H9 (cell line): ENCODE measurements around the gene AP1G2. TPM values are rescaled to one million over a fixed set of nuclear protein-coding genes. Genes with fewer than 3 reads are reported as not detected.

ENCODE experiments used
- DNase-seq: peaks from one replicate; pipeline ENCODE4 v3.0.0-alpha.2; 2017
- H2AFZ ChIP-seq: one replicate; pipeline ENCODE4 v1.6.1; 2013; ENCODE audit warnings: mild to moderate bottlenecking, low read length, control low read depth, moderate library complexity
- H2AK5ac ChIP-seq: 2 replicates; pipeline ENCODE4 v1.6.1; 2013; ENCODE audit warnings: low read length, control low read depth, mixed read lengths; ENCODE audit not compliant: insufficient read length
- H2BK120ac ChIP-seq: one replicate; pipeline ENCODE4 v1.6.1; 2013; ENCODE audit warnings: low read depth, mild to moderate bottlenecking, low read length, control low read depth, inconsistent platforms; ENCODE audit not compliant: poor library complexity, severe bottlenecking
- H2BK12ac ChIP-seq: 2 replicates; pipeline ENCODE4 v1.6.1; 2013; ENCODE audit warnings: low read length, control low read depth, mixed read lengths, low read depth; ENCODE audit not compliant: insufficient read length
- H2BK15ac ChIP-seq: 2 replicates; pipeline ENCODE4 v1.6.1; 2013; ENCODE audit warnings: low read depth, low read length, control low read depth
- H2BK20ac ChIP-seq: one replicate; pipeline ENCODE4 v1.6.1; 2013; ENCODE audit warnings: low read depth, mild to moderate bottlenecking, low read length, control low read depth, inconsistent platforms; ENCODE audit not compliant: poor library complexity, severe bottlenecking
- H2BK5ac ChIP-seq: 2 replicates; pipeline ENCODE4 v1.6.1; 2013; ENCODE audit warnings: low read length, control low read depth, mixed read lengths; ENCODE audit not compliant: insufficient read length
- H3K14ac ChIP-seq: 2 replicates; pipeline ENCODE4 v1.6.1; 2013; ENCODE audit warnings: low read length, control low read depth; ENCODE audit not compliant: insufficient read depth
- H3K18ac ChIP-seq: 2 replicates; pipeline ENCODE4 v1.6.1; 2013; ENCODE audit warnings: low read depth, mild to moderate bottlenecking, mixed read lengths, low read length, control low read depth; ENCODE audit not compliant: insufficient read length
- H3K23ac ChIP-seq: 2 replicates; pipeline ENCODE4 v1.6.1; 2013; ENCODE audit warnings: low read length, control low read depth, mixed read lengths, low read depth; ENCODE audit not compliant: insufficient read length
- H3K23me2 ChIP-seq: 2 replicates; pipeline ENCODE4 v1.6.1; 2013; ENCODE audit warnings: low read depth, mild to moderate bottlenecking, mixed read lengths, low read length, control low read depth; ENCODE audit not compliant: insufficient read length, poor library complexity, severe bottlenecking
- H3K27ac ChIP-seq: 2 replicates; pipeline ENCODE4 v1.5.1; 2013; ENCODE audit warnings: low read length, control low read depth, mixed read lengths, low read depth; ENCODE audit not compliant: insufficient read length
- H3K27me3 ChIP-seq: 2 replicates; pipeline ENCODE4 v1.6.1; 2013; ENCODE audit warnings: low read length, control low read depth, inconsistent platforms; ENCODE audit not compliant: insufficient read depth
- H3K4ac ChIP-seq: 2 replicates; pipeline ENCODE4 v1.6.1; 2013; ENCODE audit warnings: low read depth, mild to moderate bottlenecking, control low read depth, inconsistent platforms, low read length, moderate library complexity
- H3K4me1 ChIP-seq: 2 replicates; pipeline ENCODE4 v1.6.1; 2013; ENCODE audit warnings: low read length, control low read depth, inconsistent platforms; ENCODE audit not compliant: insufficient read depth
- H3K4me2 ChIP-seq: 2 replicates; pipeline ENCODE4 v1.6.1; 2013; ENCODE audit warnings: low read length, control low read depth, mixed read lengths; ENCODE audit not compliant: insufficient read length, insufficient read depth
- H3K56ac ChIP-seq: 2 replicates; pipeline ENCODE4 v1.6.1; 2013; ENCODE audit warnings: low read depth, mild to moderate bottlenecking, mixed read lengths, low read length, control low read depth; ENCODE audit not compliant: insufficient read length
- H3K79me1 ChIP-seq: 2 replicates; pipeline ENCODE4 v1.6.1; 2013; ENCODE audit warnings: low read depth, mild to moderate bottlenecking, moderate library complexity, low read length, control low read depth, inconsistent platforms; ENCODE audit not compliant: insufficient read depth, poor library complexity, severe bottlenecking
- H3K79me2 ChIP-seq: 2 replicates; pipeline ENCODE4 v1.6.1; 2013; ENCODE audit warnings: low read length, control low read depth, inconsistent platforms; ENCODE audit not compliant: insufficient read depth
- H3K9ac ChIP-seq: 2 replicates; pipeline ENCODE4 v1.6.1; 2013; ENCODE audit warnings: low read length, control low read depth, mixed read lengths; ENCODE audit not compliant: insufficient read length; ENCODE audit errors: extremely low read depth
- H3K9me3 ChIP-seq: one replicate; pipeline ENCODE4 v1.6.1; 2013; ENCODE audit warnings: low read depth, low read length, inconsistent platforms; ENCODE audit not compliant: control insufficient read depth
- H3T11ph ChIP-seq: one replicate; pipeline ENCODE4 v1.6.1; 2013; ENCODE audit warnings: mild to moderate bottlenecking, low read length, control low read depth, inconsistent platforms
- H4K20me1 ChIP-seq: one replicate; pipeline ENCODE4 v1.6.1; 2013; ENCODE audit not compliant: control insufficient read depth, insufficient read length, insufficient read depth
- H4K5ac ChIP-seq: 2 replicates; pipeline ENCODE4 v1.6.1; 2013; ENCODE audit warnings: low read depth, mild to moderate bottlenecking, mixed read lengths, low read length, control low read depth; ENCODE audit not compliant: insufficient read length
- H4K8ac ChIP-seq: replicated peaks from 2 replicates; pipeline ENCODE4 v1.6.1; 2013; ENCODE audit warnings: low read length, control low read depth, mixed read lengths, low read depth; ENCODE audit not compliant: insufficient read length
- H4K91ac ChIP-seq: 2 replicates; pipeline ENCODE4 v1.6.1; 2013; ENCODE audit warnings: low read depth, mild to moderate bottlenecking, moderate library complexity, mixed read lengths, low read length, control low read depth; ENCODE audit not compliant: insufficient read length
- H3K27ac Mint-ChIP-seq, 3 experiments: 2 replicates in 2 of 3; 3 replicates in 1 of 3; pipeline ENCODE4 v1.8.0; 2020 to 2021; ENCODE audit warnings: mixed read lengths in 3 of 3, mild to moderate bottlenecking in 1 of 3, moderate library complexity in 1 of 3
- H3K27me3 Mint-ChIP-seq: 2 replicates; pipeline ENCODE4 v1.8.0; 2021; ENCODE audit warnings: low read depth, mild to moderate bottlenecking, moderate library complexity, mixed read lengths
- H3K36me3 Mint-ChIP-seq, 3 experiments: 2 replicates in 2 of 3; 3 replicates in 1 of 3; pipeline ENCODE4 v1.8.0; 2020 to 2021; ENCODE audit warnings: low read depth in 3 of 3, mixed read lengths in 3 of 3; ENCODE audit not compliant: insufficient read depth in 1 of 3
- H3K4me1 Mint-ChIP-seq, 2 experiments: 2 replicates each; pipeline ENCODE4 v1.8.0; 2020; ENCODE audit warnings: mixed read lengths in 2 of 2
- H3K4me3 Mint-ChIP-seq, 2 experiments: 2 replicates in 1 of 2; 3 replicates in 1 of 2; pipeline ENCODE4 v1.8.0; 2020 to 2021; ENCODE audit warnings: mild to moderate bottlenecking in 2 of 2, mixed read lengths in 2 of 2, moderate library complexity in 1 of 2
- H3K9me3 Mint-ChIP-seq, 2 experiments: 2 replicates in 1 of 2; 3 replicates in 1 of 2; pipeline ENCODE4 v1.8.0; 2020; ENCODE audit warnings: mild to moderate bottlenecking in 2 of 2, mixed read lengths in 2 of 2, moderate library complexity in 1 of 2
- WGBS: extraction: QIAGEN DNeasy Blood & Tissue Kit; methylation state at CpG from one replicate; pipeline ENCODE4 v1.1.7; 2013; ENCODE audit warnings: missing lambda C conversion rate, low lambda C conversion rate, mixed read lengths; ENCODE audit not compliant: insufficient read length; ENCODE audit errors: extremely low coverage; 5-methylcytosine and 5-hydroxymethylcytosine counted together
- total RNA-seq: library from RNA; stranded (reverse); gene quantifications from 2 replicates; pipeline ENCODE4 v1.2.1, GENCODE V29; 2021
- TF ChIP-seq, protein P1 (sequence below): fragments of 200-600 bp; sonication (generic); conservative IDR thresholded peaks from 3 replicates; pipeline ENCODE4 v1.8.0; 2021; ENCODE audit warnings: antibody characterized with exemption, mild to moderate bottlenecking

The AP1G2 gene
- total RNA-seq, 1 experiment from 2014 or later, result 107 TPM

DNA sequence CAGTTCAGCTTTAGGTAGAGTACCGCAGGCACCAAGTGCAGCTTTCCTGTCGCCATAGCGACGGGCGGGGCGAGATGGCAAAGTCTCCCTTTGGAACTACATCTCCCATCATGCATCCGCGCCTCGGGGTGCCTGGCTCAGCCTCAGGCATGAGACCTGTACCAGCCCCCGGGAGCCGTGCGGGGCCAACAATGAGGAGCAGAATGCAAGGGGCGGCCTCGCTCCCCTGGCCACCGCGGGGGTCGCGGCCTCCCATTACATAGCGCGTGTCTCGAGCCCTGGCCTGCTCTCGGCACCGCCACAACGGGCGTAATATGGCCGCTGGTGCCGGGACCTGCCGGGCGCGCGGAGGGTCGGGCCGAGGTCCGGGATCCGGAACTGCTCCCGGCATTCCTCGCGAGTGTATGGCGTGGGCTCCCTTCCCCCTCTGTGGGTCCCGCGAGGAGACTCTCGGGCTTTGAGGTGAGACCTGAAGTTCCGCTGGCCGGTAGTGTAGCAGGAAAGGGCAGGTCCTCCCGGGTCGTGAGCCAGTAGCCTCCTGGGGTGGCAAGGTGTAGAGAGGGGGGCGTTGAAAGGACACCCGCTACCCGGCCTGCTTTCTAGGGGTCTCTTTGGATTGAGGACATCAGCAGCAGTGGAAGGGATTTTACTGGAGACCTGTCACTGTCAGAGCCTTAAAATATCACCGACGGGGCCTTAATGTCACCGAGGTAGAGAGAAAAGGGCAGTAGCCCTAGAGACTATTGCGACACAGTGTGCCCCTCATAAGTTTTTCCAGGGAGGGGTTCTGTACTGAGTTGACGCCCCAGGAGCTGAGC lies 11.5 kb downstream of the AP1G2 start, which contains the start of gene THTPA:
TSS of gene THTPA (plus strand) at position 390 of the 818 bp plus-strand sequence. CDS start 487 bp downstream, outside the sequence.
- H3K4me3 Mint-ChIP-seq, result peak within 1 kb of the TSS; percentile 87 to 92
- H3K4me2 ChIP-seq, result peak within 1 kb of the TSS; percentile 90
- no peaks in the 10 kb centered on the region for H3K9me3 Mint-ChIP-seq
- no peak within 1 kb of the TSS for H4K8ac ChIP-seq
- H2BK5ac ChIP-seq, result no peak within 1 kb of the TSS
- H4K20me1 ChIP-seq, result no peaks in the 10 kb centered on the region
- no peak within 1 kb of the TSS for H3T11ph ChIP-seq
- no peak within 1 kb of the TSS for H4K91ac ChIP-seq
- H3K27ac ChIP-seq, result no peak within 1 kb of the TSS
- peak; percentile 95 for DNase-seq
- no CpG with 5 or more reads among the region's 54 CpGs for WGBS
- H3K14ac ChIP-seq, result peak within 1 kb of the TSS; percentile 96
- no peak within 1 kb of the TSS for H2BK120ac ChIP-seq
- H3K27ac Mint-ChIP-seq, result peak within 1 kb of the TSS; percentile 77 to 87 (median 86)
- H2AK5ac ChIP-seq, result no peak within 1 kb of the TSS
- no peaks in the 10 kb centered on the region for H3K27me3 ChIP-seq
- peaks cover 24 to 44% of the 10 kb centered on the region in 2 experiments for H3K4me1 Mint-ChIP-seq
- H3K9me3 ChIP-seq, result no peaks in the 10 kb centered on the region
- no peak within 1 kb of the TSS for H2BK12ac ChIP-seq
- no peak within 1 kb of the TSS for H3K23ac ChIP-seq
- H4K5ac ChIP-seq, result no peak within 1 kb of the TSS
- no peak within 1 kb of the TSS for H2AFZ ChIP-seq
- no peak within 1 kb of the TSS for H3K4ac ChIP-seq
- no peak within 1 kb of the TSS for H2BK20ac ChIP-seq
- H3K56ac ChIP-seq, result no peak within 1 kb of the TSS
- H3K79me1 ChIP-seq, result no peaks in the 10 kb centered on the region
- H3K36me3 Mint-ChIP-seq, result peaks cover 10 to 35% (median 29%) of the 10 kb centered on the region in 3 experiments; a peak in 6 of 7 replicates
- H2BK15ac ChIP-seq, result no peak within 1 kb of the TSS
- H3K18ac ChIP-seq, result peak within 1 kb of the TSS; percentile 91
- peaks cover 4% of the 10 kb centered on the region; the same call in 1 of the 2 replicates for H3K4me1 ChIP-seq
- H3K9ac ChIP-seq, result peak within 1 kb of the TSS; percentile 71
- H3K23me2 ChIP-seq, result peaks cover 24% of the 10 kb centered on the region
- H3K79me2 ChIP-seq, result no peaks in the 10 kb centered on the region; the same call in 1 of the 2 replicates
- TF ChIP-seq, protein P1, sequence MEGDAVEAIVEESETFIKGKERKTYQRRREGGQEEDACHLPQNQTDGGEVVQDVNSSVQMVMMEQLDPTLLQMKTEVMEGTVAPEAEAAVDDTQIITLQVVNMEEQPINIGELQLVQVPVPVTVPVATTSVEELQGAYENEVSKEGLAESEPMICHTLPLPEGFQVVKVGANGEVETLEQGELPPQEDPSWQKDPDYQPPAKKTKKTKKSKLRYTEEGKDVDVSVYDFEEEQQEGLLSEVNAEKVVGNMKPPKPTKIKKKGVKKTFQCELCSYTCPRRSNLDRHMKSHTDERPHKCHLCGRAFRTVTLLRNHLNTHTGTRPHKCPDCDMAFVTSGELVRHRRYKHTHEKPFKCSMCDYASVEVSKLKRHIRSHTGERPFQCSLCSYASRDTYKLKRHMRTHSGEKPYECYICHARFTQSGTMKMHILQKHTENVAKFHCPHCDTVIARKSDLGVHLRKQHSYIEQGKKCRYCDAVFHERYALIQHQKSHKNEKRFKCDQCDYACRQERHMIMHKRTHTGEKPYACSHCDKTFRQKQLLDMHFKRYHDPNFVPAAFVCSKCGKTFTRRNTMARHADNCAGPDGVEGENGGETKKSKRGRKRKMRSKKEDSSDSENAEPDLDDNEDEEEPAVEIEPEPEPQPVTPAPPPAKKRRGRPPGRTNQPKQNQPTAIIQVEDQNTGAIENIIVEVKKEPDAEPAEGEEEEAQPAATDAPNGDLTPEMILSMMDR, result no peak
- H3K27me3 Mint-ChIP-seq, result no peaks in the 10 kb centered on the region
